ENCODE results near the gene PPP1R26.

- TF ChIP-seq POLR2A (IDR thresholded peaks at IDR 0.05; ENCODE audit: low read length) (no peak), GATA1 (IDR thresholded peaks at IDR 0.05; ENCODE audit: low read depth, low read length) (no peak)
These were observed 10.6 kb upstream of the PPP1R26 start for GRCh38 chr9:135468854-135469521.

Measured in erythroblast (primary cell).